ENCODE measurements around the gene CHMP6.

DNA sequence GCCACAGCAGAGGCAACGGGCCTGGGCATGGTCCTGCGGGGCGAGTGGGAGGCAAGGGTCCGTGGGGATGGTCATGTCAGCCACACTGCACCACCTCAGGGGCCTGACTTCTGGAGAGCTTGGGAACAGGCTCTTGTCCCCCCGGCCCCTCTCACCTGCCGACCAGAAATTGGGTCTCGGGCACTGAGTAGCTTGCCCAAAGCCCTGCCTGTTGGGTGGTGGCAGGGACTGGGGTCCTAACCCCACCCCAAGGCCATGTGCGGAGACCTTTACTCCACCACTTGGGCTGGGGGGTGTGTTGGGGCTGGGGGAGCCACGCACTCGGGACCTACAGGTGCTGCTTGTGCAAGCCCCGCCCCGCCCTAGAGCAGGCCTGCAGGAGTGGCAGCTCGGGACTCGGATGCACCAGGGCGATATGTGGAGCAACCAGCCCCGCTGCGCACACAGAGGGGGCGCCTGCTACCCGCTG is 24.2 kb upstream of the CHMP6 start:
- TF ChIP-seq POLR2AphosphoS5 (IDR thresholded peaks at IDR 0.05) = no peak
- no peak for TF ChIP-seq CTCF (IDR thresholded peaks at IDR 0.05)

Measured in breast epithelium (tissue), 3 donors.